Upper lobe of left lung (tissue), 6 donors: ENCODE data around the gene SAMD4B. TPM values are rescaled to one million over a fixed set of nuclear protein-coding genes. Genes with fewer than 3 reads are reported as not detected.
"Not testable (repeated sequence)": the region's sequence is repeated elsewhere in the genome, so short reads cannot be mapped to it uniquely, and the experiment has no call there.

ENCODE experiments used
- ATAC-seq, 2 donors: fragments of 200-7000 bp; cut with Tn5 transposase; one replicate each; pipeline ENCODE4 v1.9.1; 2022; ENCODE audit warnings: mild to moderate bottlenecking in 2 of 2, moderate library complexity in 2 of 2; ENCODE audit not compliant: low FRiP score in 2 of 2
- DNase-seq, 2 donors: peaks; one replicate each; pipeline ENCODE4 v3.0.0-alpha.2; 2019 to 2020
- H3K27ac ChIP-seq, 4 donors: fragments of 200-600 bp; sonication (generic); one replicate each; pipeline ENCODE4 v1.5.1; 2016 to 2019
- H3K27me3 ChIP-seq, 4 donors: fragments of 200-600 bp; sonication (generic); one replicate each; pipeline ENCODE4 v1.5.1; 2017 to 2019
- H3K36me3 ChIP-seq, 4 donors: fragments of 200-600 bp; sonication (generic); one replicate each; pipeline ENCODE4 v1.5.1; 2016 to 2019
- H3K4me1 ChIP-seq, 4 donors: fragments of 200-600 bp; sonication (generic); one replicate each; pipeline ENCODE4 v1.5.1; 2018 to 2019
- H3K4me3 ChIP-seq, 4 donors: fragments of 200-600 bp; sonication (generic); one replicate each; pipeline ENCODE4 v1.5.1; 2017 to 2019; ENCODE audit warnings: mild to moderate bottlenecking in 2 of 4, moderate library complexity in 1 of 4
- H3K9me3 ChIP-seq, 4 donors: fragments of 200-600 bp; sonication (generic); one replicate each; pipeline ENCODE4 v1.5.1; 2018 to 2019
- CTCF ChIP-seq, 6 experiments: fragments of 450-650 bp in 4 of 6; fragments of 200-600 bp in 2 of 6; sonication (generic) in 2 of 6; IDR thresholded peaks; one replicate each; pipeline ENCODE4 v1.5.1; 2016 to 2019; ENCODE audit warnings: antibody characterized with exemption in 6 of 6
- EP300 ChIP-seq, 4 donors: sonication (generic); formaldehyde crosslinking; IDR thresholded peaks; one replicate each; pipeline ENCODE4 v1.5.1; 2017; ENCODE audit warnings: antibody characterized with exemption in 4 of 4, control low read depth in 2 of 4
- POLR2A ChIP-seq, 4 donors: fragments of 450-650 bp; IDR thresholded peaks; one replicate each; pipeline ENCODE4 v1.5.1; 2016 to 2017; ENCODE audit warnings: antibody characterized with exemption in 4 of 4, mild to moderate bottlenecking in 2 of 4
- POLR2AphosphoS5 ChIP-seq, 2 donors: sonication (generic); formaldehyde crosslinking; IDR thresholded peaks; one replicate each; pipeline ENCODE4 v1.5.1; 2017; ENCODE audit warnings: antibody characterized with exemption in 2 of 2
- WGBS, 2 donors: methylation state at CpG; one replicate each; pipeline ENCODE4 v1.1.5; 2017 to 2018; 5-methylcytosine and 5-hydroxymethylcytosine counted together
- total RNA-seq, 6 donors: library from RNA; depleted of rRNA in 4 of 6; stranded (reverse); fragments of >200 nt in 4 of 6; gene quantifications; one replicate each; pipeline versions ENCODE4 v1.1.0 to v1.2.1, GENCODE V29; 2016 to 2021
- donor health status: DM: no; HTN: no; CAD: no; lungs with moderate emphysema.
- donor health status: DM: no; HTN: yes; CAD: no; lungs with severe emphysema.

The SAMD4B gene
- total RNA-seq, 6 donors from 2014 or later = 57.7 to 125 (median 79.3) TPM

- H3K27me3 ChIP-seq = no peaks in the 10 kb centered on the region
- H3K27ac ChIP-seq = peak overlapping the region; percentile 79 to 92 (median 84)
- ATAC-seq (no peak), DNase-seq (no peak)
- 36 to 43% methylated on average over 2 of the region's 2 CpGs for WGBS, 2 donors
- TF ChIP-seq POLR2A (IDR thresholded peaks at IDR 0.05) (no peak), CTCF (IDR thresholded peaks at IDR 0.05) (no peak), POLR2AphosphoS5 (IDR thresholded peaks at IDR 0.05) (no peak), EP300 (IDR thresholded peaks at IDR 0.05) (no peak)
- no peak overlapping the region for H3K4me3 ChIP-seq
- H3K4me1 ChIP-seq = peaks cover 20 to 22% (median 21%) of the 10 kb centered on the region in 4 donors
- H3K36me3 ChIP-seq = peaks cover 27 to 78% (median 55%) of the 10 kb centered on the region in 4 donors
- H3K9me3 ChIP-seq = no peaks in the 10 kb centered on the region
These were observed 30.7 kb downstream of the SAMD4B start for GRCh38 chr19:39372941-39373340.

GRCh38 chr19:39375929-39376328 is 33.7 kb downstream of the SAMD4B start:
- no peak for ATAC-seq
- peaks cover 48 to 78% (median 67%) of the 10 kb centered on the region in 4 donors for H3K36me3 ChIP-seq
- H3K27ac ChIP-seq = no peak overlapping the region
- no peak for DNase-seq
- TF ChIP-seq EP300 (IDR thresholded peaks at IDR 0.05) = no peak
- TF ChIP-seq CTCF (IDR thresholded peaks at IDR 0.05) = no peak
- TF ChIP-seq POLR2AphosphoS5 (IDR thresholded peaks at IDR 0.05) = no peak
- no peak for TF ChIP-seq POLR2A (IDR thresholded peaks at IDR 0.05)
- peaks cover 20 to 22% (median 21%) of the 10 kb centered on the region in 4 donors for H3K4me1 ChIP-seq
- H3K4me3 ChIP-seq = no peak overlapping the region
- no peaks in the 10 kb centered on the region for H3K9me3 ChIP-seq
- H3K27me3 ChIP-seq = no peaks in the 10 kb centered on the region

- 87 to 88% methylated on average over 11 to 18 of the region's 18 CpGs for WGBS, 2 donors
- Histone ChIP-seq H3K4me3 (no peak overlapping the region), H3K9me3 (no peaks in the 10 kb centered on the region), H3K27ac (no peak overlapping the region), H3K4me1 (peaks cover 10 to 14% (median 12%) of the 10 kb centered on the region in 4 donors), H3K36me3 (peaks cover 54 to 88% (median 80%) of the 10 kb centered on the region in 4 donors), H3K27me3 (no peaks in the 10 kb centered on the region)
- DNase-seq (peak in 1 of 2 donors; percentile 75), ATAC-seq (no peak)
- TF ChIP-seq CTCF (IDR thresholded peaks at IDR 0.05) (no peak), POLR2AphosphoS5 (IDR thresholded peaks at IDR 0.05) (no peak), EP300 (IDR thresholded peaks at IDR 0.05) (no peak), POLR2A (IDR thresholded peaks at IDR 0.05) (no peak)
These were observed 35.4 kb downstream of the SAMD4B start for GRCh38 chr19:39377373-39378362.

GRCh38 chr19:39379366-39379765 is 37.1 kb downstream of the SAMD4B start:
- not testable (repeated sequence) for H3K9me3 ChIP-seq, H3K4me3 ChIP-seq, DNase-seq, H3K27ac ChIP-seq, H3K27me3 ChIP-seq, H3K4me1 ChIP-seq, ATAC-seq
- 96 to 100% methylated on average over 4 of the region's 4 CpGs for WGBS, 2 donors
- H3K36me3 ChIP-seq = peaks cover 61 to 97% (median 94%) of the 10 kb centered on the region in 4 donors

GRCh38 chr19:39379865-39380396 is 37.7 kb downstream of the SAMD4B start:
- Histone ChIP-seq H3K27me3 (no peaks in the 10 kb centered on the region), H3K36me3 (peaks cover 61 to 99% (median 94%) of the 10 kb centered on the region in 4 donors), H3K9me3 (no peaks in the 10 kb centered on the region), H3K4me1 (no peaks in the 10 kb centered on the region), H3K4me3 (no peak overlapping the region), H3K27ac (no peak overlapping the region)
- 93 to 94% methylated on average over 14 of the region's 14 CpGs for WGBS, 2 donors
- TF ChIP-seq POLR2AphosphoS5 (IDR thresholded peaks at IDR 0.05) (no peak), EP300 (IDR thresholded peaks at IDR 0.05) (no peak), CTCF (IDR thresholded peaks at IDR 0.05) (no peak), POLR2A (IDR thresholded peaks at IDR 0.05) (no peak)
- DNase-seq = no peak
- ATAC-seq = peak in 1 of 2 donors; percentile 23
